HG03520 (cell line): ENCODE data around the gene LRRC8D.

Source experiments
- ATAC-seq: cut with Tn5 transposase; IDR thresholded peaks from one replicate; pipeline ENCODE4 v1.9.1; 2021; ENCODE audit warnings: mild to moderate bottlenecking, moderate library complexity; ENCODE audit not compliant: unreplicated experiment

The LRRC8D gene

DNA sequence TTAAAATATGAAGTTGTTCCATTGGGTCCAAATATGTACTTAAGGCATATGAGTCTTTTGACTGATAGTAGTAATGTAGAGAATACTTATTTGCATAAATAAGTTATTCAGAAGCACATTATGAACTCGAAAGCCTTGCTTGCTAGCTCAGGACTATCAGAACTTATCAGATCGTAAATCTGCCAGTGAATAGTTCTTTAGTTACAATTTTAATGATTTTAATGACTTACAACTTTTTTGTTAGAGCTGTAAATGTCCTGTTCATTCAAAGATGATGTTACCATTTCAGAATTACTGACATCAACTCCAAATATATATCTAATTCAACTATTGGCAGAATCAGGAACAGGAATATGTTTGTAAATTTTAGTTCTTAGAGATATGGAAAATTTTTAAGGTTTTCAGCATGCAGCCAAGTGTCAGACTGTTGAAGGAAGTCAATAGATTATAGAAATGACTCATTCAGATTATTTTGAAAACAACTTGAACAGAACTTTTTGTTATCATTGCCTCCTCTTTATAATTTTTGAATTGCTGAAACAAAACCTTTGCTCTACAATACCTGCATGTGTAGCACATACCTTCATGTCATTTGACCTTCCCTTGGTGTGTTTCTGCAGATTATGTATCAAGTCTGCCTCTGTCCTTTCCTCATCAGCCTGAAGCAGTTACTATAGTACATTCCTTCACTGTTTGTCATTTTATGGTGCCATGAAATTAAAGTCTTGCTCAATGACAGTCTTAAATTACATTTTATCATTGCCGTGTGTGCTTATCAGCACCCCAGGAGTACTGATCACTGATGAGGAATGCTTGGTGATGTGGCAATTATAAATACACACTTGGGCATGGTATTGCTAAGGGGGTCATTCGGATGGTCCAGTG is 44.9 kb downstream of the LRRC8D start:
- ATAC-seq, result no peak

DNA sequence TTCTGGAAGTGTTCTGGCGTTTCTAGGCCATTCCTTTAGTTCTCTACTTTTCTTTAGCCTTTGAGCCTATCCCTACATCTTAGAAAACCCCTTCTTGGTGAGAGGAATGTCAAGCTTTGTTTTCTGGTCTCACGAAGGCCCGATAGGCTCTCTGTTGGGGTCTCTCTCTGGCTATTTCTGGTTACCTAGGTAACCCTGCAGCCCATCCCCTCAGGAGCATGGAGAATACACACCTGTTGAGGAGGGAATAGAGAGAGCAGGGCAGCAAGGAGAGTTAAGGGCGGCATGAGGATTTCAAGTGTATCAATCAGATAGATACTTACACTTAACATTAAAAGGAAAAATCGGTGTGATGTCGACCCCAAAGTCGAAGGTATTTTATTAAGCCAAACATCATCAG is 45.7 kb downstream of the LRRC8D start:
- ATAC-seq, result no peak

DNA sequence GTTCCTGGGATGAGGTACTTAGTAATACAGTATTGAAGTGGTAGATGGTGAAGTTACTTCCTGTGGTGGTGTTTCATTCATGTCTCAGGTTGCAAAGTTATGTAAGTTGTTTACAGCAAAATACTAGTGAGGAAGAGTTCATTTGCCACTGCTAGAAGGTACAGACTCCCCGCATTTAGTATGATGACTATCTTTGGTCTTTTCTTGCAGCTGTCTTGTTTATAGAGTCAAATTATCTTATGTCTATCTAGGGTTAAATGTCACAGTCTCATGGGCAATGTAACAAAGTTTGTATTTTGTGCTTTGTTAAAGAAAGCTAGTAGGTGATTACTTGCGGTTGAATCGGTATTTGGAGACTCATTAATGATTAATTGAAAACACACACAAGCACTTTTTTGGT is 50.2 kb downstream of the LRRC8D start:
- no peak for ATAC-seq

DNA sequence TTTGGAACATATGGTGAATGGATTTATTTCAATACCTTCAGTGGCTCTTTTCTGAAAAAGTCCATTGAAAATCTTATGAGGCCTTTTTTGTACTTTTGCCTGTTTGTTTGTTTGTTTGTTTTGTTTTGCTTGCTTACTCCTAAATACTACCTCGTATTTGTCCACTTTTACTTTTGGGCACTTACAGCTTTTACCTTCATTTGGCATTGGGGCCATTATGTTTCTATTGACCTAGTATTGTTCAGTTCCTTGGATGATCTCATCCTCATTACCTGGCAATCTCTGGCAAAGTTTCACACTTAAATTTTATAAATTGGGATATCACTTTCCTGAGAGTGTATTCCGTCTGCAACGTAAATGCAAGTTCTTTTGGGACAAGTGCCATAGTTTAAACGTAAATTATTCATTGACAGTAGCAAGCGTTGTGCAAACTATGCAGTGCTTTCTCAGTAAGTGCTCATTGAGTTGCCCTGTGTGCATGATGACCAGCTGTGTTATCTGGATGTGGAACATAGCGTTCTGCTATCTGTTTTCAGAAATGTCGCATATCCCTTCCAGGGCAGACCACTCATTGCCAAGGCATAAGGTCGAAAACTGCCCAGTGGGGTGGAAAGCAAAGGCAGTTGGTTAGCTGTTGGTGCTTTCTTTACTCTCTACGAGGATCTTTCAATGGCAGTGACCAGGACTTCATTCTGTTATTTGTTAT is 51.1 kb downstream of the LRRC8D start:
- ATAC-seq, result no peak

DNA sequence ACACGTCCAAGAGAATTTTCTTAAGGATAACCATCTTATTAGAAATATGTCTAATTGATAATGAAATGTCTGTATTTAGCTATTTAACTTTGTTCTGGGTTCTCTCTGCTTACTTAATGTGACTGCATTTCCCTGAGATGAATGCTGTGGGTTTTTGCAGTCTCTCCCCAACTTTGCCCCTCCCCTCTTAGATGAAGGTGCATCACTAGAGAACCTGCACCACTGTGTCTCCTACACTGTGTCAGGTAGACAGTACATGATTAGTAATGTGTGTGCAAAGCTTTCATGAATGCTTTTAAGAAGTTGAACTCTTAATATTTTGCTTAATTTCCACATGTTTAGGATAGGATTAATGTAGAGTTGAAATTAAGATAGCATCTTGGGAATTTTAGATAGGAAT is 51.7 kb downstream of the LRRC8D start:
- no peak for ATAC-seq

DNA sequence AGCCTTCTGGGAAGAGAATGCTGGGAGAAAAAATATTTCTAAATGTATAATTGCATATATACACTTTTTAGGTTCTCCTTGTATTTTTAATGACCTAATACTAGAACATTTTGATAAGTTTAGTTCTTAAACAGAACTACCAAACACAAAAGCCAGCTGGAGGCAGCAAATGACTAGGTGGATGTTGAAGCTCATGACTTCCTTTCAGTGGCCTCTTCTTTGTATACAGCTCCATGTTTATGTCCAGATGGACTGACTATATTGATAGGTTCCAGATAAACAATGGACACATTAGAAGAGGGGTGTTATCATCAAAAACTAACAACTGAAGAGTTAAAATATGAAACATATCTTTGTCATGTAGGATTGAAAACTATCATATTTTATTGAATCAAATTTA is 52.5 kb downstream of the LRRC8D start:
- ATAC-seq, result no peak

DNA sequence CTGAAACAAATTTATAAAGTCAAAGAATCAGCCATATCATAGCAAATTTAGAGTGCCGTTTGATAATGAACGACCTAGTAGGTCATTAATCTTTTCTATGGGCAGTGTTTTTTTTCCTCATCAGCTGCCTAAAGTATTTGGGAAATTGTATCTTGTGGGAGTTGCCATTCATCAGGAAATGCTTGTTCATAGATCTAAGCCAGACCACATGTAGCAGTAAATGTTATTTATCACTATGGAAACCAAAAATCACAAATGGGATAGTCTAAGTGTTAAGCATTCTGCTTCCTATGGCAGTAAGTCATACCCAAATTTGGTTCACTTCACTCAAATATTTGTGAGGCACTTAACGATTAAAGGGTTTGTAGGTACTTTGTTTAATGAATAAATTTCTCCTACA is 52.9 kb downstream of the LRRC8D start:
- ATAC-seq, result no peak

DNA sequence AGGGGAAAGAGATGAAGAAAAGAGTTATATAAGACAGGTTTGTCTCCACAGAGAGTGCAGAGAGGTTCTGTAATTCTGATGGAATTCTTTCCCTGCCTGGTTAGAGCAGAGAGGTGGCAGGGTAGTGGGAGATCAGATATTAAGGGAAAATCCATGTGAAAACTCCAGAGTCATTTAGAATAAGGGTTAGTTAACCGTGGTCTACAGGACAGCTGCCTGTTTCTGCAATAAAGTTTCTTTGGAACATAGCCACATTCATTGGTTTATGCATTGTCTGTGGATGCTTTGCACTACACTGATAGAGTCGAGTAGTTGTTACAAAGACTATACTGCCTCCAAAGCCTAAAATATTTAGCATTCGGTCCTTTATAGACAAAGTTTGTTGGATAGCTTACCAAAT is 55.6 kb downstream of the LRRC8D start:
- no peak for ATAC-seq

DNA sequence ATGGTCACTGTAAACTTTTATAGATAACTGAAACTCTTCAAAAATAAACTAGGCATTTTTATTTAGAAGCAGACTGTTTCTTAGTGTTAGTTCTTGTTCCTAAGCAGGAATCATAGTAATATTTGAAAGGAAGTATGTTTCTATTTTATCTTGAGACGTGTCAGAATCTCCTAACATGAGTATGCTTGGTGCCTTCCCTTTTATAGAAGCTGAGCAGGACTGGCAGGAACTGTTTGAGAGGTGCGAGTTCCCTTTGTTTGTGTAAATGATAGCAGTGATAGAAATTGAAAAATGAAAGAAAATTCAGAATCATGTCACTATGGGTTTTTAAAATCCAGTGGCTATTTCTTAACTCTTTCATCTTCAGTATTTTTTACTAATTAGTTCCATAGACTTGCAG is 56.9 kb downstream of the LRRC8D start:
- ATAC-seq, result no peak

DNA sequence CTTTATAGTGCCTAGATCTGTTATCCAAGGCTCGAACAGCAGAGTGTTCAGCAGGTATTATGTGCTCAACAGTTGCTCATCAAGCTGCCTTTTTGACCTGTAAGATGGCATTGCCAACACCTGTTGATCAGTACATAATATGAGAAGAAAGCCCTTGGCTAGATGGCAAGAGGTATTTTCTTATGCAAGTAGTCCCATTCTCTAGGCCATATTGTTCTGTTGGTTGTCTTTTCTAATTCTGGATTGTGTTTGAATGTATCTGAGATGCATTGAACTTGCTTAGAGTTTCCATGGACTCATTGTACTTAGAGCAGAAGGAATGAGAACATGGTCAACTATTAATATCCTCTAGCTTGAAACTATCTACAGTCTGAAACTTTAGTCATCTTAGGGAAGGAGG is 57.4 kb downstream of the LRRC8D start:
- no peak for ATAC-seq

DNA sequence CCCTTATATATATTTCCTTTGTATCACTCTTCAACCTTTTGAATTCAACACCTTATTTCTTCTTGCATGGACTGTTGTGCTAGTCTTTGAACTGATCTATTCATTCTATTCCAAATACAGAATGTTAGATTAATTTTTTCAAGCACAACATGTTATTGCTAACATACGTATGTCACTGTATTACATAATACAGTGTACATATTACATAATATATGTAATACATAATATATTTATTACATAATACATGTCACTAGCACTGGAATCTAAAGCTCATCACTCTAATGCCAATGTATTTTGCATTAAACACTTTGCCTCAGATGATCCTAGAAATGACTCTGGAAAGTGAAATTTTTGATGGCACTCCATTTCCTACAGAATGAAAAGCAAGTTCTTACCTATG is 59.8 kb downstream of the LRRC8D start:
- no peak for ATAC-seq

DNA sequence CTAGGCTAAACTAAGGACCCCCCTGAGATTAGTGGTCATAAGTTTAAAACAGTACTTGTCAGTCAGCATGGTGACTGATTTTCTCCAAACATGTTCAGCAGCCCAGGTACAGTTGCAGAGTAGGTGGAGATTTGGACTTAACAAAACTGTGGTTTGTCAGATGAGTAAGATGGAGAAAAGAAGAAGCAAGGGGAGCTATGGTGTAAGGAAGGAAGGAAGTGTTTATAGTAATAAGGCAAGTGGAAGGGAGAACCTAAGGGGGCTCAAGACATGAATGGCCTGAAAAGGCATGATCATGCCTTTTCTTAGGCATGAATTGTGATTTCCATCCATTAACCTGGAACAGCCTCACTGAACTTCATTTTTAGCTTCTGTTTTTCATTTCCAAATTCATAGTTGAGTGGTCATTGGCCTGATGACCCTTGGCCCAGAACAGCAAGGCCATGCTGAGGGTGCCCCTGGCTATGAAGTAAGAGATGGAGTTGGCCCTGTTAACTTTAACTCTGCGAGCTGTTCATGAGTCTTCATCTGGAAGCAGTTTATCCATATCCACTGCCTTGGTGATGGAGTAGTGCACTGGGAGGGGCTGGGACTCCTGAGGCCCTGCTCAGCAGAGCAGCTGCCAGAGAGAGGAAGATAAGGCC is 60.7 kb downstream of the LRRC8D start:
- no peak for ATAC-seq

DNA sequence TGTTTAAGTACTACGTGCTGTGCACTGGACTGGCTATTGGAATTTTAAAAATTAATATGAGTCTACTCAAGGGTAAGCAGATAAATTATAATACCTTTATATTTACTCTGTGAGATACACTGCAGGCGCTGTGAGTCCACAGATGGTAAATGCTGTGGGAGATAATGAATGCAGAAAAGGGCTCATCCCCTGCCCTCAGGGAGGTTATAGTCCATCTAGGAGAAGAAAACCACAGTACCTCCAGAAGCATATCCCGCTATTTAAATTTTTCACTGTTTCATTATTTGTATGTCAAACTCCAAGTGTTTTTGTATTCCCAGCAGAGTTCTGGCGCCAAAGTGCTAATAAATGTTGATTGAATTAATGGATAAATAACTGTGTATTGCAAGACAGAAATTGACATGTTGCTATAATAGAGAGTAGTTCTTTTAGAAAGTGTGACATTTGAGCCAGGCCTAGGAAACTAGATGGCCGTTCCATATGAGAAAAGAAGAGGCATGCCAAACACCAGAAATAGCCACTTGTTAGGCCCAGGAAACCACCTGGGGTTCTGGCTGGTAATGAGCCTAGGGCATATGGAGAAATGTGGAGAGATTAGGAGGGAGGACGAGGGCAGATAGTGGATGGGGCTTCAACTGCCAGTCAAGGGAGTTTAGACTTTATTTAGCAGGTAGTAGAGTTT is 61.7 kb downstream of the LRRC8D start:
- ATAC-seq, result no peak

DNA sequence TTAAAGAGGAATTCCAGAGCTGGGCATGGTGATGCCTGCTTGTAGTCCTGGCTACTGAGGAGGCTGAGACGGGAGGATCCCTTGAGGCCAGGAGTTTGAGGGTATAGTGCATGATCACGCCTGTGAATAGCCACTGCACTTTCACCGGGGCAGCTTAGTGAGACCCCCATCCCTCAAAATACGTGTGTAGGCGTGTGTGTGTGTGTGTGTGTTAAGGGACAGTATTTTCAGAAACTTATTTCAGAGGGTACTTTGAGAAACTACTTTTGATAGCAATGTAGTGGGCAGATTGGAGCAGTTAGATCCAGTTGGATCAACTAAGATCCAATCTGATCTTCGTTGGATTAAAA is 62.2 kb downstream of the LRRC8D start:
- ATAC-seq, result no peak

DNA sequence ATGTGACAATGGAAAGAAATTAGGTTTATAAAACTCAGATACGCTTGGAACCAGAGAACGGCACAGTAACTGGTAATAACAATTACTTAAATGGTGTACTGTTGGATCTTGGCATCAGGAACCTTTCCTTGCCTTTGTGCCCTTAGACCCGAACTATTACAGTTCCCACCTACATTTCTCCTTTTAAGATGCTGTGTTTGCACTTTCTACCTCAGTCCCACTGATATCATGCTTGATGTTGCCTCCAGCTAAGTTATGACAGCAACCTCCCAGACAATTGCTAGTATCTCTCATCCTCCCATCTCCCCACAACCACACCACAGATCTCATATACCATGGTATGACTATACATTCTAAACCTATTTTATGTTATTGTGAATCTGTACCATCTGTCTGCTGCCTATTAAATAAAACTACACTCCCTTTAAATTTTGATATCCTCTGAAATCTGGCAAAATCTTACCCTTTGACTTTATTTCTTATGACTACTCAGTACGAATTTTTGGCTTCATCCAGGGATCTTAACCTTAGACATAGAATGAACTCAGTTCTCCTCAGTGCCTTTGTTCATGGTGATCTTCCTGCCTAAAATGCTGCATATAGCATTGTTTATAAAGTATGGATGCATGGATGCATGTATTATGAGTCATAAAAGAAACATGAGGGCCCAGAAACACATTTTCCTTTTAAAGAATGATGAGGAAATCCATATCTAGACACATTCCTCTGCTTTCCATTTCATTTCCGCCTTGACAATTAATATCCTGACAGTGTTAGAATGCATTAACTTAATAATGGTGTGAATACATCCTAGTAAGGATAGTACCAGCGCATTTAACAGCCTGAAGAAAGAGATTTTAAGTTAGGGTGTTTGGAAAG is 64.1 kb downstream of the LRRC8D start:
- no peak for ATAC-seq

DNA sequence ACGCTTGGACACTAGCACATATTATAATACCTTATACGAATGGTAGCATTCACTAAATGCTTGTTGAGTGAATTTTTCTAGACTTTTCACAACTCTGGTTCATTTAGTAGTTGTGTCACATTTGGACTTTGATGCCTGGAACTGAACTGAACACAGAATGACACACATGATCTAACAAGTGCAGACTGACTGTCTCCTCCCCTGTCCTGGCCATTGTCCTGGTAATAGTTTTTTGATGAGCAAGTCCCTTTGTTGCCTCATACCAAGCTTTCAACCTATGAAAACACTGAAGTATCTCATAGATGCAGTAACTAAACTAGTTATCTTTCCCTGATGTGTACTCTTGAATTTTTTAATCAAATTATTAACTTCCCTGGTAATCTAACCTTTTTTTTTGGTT is 66.4 kb downstream of the LRRC8D start:
- no peak for ATAC-seq

DNA sequence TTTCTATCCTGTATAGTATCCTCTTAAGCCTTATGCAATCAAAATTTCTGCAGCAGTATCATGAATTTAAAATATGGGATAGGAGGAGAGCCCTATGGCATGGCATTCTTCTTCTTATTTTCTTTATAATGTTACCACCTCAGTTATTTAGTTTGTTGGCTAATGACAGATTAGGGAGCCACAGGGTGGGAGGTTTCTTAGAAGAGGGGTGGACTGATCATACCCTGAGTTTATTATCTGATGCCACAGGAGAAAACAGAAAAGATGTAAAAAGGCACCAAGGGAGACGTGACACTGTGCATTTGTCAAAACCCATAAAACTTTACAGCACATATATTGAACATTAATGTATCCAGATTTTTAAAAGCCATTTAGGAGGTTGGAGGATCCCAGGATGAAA is 66.9 kb downstream of the LRRC8D start:
- no peak for ATAC-seq

DNA sequence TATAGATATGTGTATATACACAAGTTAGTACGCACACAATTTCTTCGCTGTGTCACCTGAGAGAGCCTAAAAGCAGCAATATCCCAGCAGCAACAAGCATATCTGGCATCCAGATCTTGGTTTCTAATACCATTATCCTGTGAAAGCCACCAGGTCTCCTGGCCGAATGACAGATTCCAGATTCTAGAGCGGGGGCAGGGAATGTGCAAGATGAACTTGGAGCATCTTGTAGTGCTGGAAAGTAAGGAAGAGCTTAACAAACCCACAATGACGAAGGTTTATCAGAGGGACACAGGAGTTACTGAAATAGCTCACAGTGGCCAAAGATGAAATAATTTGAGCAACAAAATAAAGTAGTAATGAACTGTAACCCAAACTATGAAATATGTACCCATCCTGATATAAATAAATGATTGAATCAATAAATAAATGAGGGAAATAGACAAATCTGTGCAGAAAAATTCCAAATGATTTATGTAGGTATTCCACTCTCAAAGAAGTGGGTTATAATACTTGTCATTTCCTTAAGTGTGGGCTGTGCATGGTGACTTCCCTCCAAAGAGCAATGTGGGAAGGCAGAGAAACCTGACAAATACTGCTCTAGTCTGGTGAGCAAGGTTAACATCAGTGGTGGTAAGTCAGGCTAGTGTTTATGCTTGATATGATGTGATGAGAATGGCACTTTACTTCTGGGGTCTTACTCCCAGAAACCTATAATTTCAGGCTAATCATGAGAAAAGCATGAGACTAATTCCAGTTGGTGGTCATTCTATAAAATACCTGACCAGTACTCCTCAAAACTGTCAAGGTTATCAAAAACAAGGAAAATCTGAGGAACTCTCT is 67.9 kb downstream of the LRRC8D start:
- ATAC-seq, result no peak

DNA sequence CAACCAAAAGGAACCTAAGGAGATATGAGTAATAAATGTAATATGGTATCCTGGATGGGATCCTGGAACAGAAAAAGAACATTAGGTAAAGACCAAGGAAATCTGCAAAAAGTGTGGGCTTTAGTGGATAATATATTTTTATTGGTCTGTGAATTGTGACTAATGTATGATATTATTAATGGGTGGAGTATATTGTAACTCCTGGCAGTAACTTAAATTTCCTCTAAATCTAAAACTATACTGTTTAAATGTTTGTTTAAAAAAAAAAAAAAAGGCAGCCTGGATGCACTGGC is 68.4 kb downstream of the LRRC8D start:
- ATAC-seq, result no peak
